Body of pancreas (tissue), 4 donors: ENCODE measurements around the gene PIGU.

Experiments
- CTCF ChIP-seq, 7 experiments: fragments of 450-650 bp in 4 of 7; fragments of 200-600 bp in 3 of 7; sonication (generic) in 3 of 7; IDR thresholded peaks; one replicate each; pipeline ENCODE4 v1.5.1; 2016 to 2019; ENCODE audit warnings: antibody characterized with exemption in 7 of 7
- POLR2A ChIP-seq, 3 donors: fragments of 450-650 bp; IDR thresholded peaks; one replicate each; pipeline ENCODE4 v1.6.1; 2016; ENCODE audit warnings: antibody characterized with exemption in 3 of 3, mild to moderate bottlenecking in 2 of 3

GRCh38 chr20:34571753-34572152, 105.1 kb downstream of the PIGU start:
- TF ChIP-seq CTCF (IDR thresholded peaks at IDR 0.05): no peak
- TF ChIP-seq POLR2A (IDR thresholded peaks at IDR 0.05): no peak
